GM13977 (cell line): ENCODE measurements around the gene PRKAB2.

Source experiments
- DNase-seq: peaks from one replicate; pipeline ENCODE4 v3.0.0; 2012; ENCODE audit warnings: low spot score
- in situ Hi-C: fragments of 300-500 bp; cut with MboI; formaldehyde crosslinking; loops from one replicate; pipeline ENCODE4 v1.12.0; 2022; ENCODE audit warnings: low sequenced_read_pairs, low pct_unique_long_range_greater_than_20kb, mixed read lengths, inconsistent platforms; ENCODE audit not compliant: unreplicated experiment
- TF ChIP-seq, protein P1 (sequence below): IDR thresholded peaks from 2 replicates; pipeline ENCODE4 v1.5.1; 2012; ENCODE audit warnings: mild to moderate bottlenecking, control low read depth; ENCODE audit not compliant: insufficient read depth; ENCODE audit errors: extremely low read depth, missing control alignments

Gene PRKAB2

DNA sequence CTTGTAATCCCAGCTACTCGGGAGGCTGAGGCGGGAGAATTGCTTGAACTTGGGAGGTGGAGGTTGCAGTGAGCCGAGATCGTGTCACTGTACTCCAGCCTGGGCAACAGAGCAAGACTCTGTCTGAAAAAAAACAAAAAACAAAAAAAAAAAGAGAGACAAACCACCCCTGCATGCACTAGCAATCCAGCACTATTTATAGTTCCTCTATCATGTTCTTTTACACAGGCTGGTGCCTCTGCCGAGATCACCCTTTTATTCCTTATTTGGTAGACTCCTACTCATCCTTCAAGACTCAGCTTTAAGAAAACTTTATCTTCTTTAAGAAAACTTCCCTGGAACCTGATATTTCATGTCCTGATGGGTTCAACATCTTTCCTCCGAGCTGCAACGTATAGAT lies 42.1 kb upstream of the PRKAB2 start:
- TF ChIP-seq, protein P1, sequence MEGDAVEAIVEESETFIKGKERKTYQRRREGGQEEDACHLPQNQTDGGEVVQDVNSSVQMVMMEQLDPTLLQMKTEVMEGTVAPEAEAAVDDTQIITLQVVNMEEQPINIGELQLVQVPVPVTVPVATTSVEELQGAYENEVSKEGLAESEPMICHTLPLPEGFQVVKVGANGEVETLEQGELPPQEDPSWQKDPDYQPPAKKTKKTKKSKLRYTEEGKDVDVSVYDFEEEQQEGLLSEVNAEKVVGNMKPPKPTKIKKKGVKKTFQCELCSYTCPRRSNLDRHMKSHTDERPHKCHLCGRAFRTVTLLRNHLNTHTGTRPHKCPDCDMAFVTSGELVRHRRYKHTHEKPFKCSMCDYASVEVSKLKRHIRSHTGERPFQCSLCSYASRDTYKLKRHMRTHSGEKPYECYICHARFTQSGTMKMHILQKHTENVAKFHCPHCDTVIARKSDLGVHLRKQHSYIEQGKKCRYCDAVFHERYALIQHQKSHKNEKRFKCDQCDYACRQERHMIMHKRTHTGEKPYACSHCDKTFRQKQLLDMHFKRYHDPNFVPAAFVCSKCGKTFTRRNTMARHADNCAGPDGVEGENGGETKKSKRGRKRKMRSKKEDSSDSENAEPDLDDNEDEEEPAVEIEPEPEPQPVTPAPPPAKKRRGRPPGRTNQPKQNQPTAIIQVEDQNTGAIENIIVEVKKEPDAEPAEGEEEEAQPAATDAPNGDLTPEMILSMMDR = no peak
- in situ Hi-C loops = no loop called here
- DNase-seq = no peak

DNA sequence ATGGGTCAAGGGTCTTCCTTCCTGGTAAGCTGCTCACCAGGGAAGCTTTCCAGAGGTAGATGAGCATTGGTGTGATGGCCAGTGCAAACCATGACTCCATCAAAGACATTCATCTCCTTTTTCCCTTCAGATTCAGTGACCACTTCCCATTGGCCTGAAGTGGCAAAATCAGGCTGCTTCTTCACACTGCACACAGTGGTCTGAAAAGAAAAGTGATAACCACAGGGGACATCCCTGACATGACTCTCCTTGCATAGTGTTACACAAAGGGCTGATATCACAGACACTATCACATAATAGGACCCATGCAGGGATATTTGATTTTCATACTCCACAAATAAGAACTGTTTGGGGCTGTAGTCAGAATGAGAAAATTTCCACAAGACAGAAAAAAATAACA lies 41.0 kb upstream of the PRKAB2 start:
- in situ Hi-C loops = no loop called here
- no peak for DNase-seq
- TF ChIP-seq, protein P1 = no peak

DNA sequence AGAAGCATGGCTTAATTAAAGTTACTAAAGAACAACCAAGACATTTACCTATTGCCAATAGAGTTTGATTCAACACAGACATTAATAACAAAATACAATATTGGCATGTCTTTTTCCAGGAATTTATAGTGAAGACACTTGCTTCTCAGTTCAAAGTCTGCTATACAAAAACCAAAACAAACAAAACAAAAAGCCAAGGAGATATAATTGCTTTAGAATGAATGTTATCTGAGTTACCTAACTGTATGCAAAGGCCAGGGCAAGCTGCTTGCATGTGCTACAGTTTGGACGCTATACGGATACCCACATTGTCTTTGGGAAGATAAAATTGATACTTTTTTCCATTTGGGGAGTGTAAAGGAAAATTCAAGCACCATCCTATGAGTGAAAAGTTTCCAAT lies 39.3 kb upstream of the PRKAB2 start:
- TF ChIP-seq, protein P1 = no peak
- in situ Hi-C loops = no loop called here
- no peak for DNase-seq

DNA sequence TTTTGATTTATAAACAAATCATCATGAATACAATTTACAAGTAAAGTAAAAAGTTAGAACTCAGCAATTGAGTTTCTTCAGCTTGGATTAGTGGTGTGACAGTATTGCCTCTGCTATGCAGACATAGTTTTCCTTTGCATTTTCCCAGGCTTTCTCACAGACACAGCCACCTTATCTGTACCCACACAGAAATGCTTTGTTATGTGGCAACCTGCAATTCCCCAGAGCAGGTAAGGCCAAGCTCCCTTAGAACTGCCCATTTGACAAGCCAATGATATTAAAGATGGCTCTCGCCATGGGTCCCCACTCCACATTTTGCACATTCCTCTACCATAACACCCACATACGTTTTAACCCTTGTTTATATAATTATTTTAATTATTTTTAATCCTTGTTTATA lies 38.7 kb upstream of the PRKAB2 start:
- TF ChIP-seq, protein P1 = no peak
- in situ Hi-C loops = no loop called here
- no peak for DNase-seq

DNA sequence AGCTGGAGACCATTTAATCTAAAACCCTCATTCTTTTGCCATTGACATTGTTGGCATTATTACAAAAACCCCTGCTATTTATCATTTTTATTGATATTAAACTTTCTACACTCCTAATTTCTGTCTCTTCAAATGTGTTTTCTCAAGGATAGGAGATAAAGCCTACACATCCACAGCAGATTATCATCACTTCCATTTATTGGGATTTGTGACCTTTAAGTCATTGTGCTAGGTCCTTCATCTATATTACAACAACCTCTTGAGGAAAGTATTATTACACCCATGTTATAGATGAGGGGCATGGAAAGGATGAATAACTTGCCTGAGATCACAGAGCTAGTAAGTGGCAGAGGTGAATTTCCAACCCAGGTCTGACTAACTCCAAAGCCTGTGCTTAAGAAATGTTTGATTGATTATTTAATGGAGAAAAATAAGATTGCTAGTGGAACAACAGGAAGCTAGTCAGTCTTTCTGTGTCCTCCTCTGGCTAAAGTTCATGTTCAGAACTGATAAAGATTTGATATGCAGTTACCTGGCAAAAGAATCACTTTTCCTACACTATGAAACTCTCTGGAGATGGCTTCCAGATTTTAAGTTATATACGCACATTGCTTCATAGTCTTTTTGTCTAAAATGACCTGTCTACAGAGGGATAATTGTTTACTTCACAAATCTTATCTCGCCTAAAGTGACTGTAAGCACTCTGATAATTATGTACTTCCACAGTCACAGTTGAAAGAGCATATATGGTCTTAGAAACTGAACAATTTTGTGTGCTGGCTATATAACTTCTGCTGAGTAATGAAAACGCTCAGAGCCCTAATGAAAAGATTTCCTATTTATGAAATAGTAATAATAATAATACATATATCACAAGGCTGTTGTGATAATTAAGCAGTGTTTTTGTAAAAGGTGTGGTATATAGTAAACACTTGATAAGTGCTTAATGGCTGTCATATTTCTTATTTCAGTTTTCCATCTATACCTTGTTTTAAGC lies 37.9 kb upstream of the PRKAB2 start:
- no peak for DNase-seq
- TF ChIP-seq, protein P1 = no peak
- in situ Hi-C loops = no loop called here

DNA sequence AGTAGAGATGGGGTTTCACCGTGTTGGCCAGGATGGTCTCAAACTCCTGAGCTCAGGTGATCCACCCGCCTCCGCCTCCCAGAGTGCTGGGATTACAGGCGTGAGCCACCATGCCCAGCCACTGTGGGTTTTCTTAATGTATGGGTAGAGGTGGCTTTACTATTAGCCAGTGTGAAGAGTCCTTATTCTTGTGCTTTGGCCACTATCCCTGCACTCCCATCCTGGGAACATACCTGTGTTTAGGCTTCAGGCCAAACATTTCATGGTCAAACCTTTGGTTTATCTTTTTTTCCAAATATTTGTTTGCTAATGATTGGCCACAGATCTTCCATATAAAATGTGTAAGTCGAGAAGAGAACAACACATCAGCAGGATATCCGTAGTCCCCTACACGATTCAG lies 36.3 kb upstream of the PRKAB2 start:
- TF ChIP-seq, protein P1 = no peak
- no peak for DNase-seq
- in situ Hi-C loops = no loop called here

DNA sequence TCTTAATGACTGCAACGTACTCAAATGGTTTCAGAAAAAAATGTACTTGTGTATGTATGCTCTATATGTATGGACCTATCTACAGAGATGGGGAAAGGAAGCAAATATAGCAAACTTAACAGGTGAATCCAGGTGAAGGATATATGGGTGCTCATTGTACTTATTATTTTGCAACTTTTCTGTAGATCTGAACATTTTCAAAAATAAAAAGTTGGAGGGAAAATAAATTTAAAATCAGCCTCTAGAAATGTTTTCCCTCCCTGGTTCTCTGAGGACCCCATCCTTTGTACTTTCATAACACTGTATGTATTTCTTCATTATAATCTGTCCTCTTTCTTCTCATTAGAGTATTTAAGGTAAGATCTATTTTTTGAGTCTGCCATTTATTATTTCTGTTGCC lies 34.9 kb upstream of the PRKAB2 start:
- TF ChIP-seq, protein P1 = no peak
- in situ Hi-C loops = no loop called here
- DNase-seq = no peak
